MG63 (cell line): ENCODE measurements around the gene TCF19. TPM values are rescaled to one million over a fixed set of nuclear protein-coding genes. Genes with fewer than 3 reads are reported as not detected.
"Not testable (repeated sequence)": the region's sequence is repeated elsewhere in the genome, so short reads cannot be mapped to it uniquely, and the experiment has no call there.

Source experiments
- DNase-seq: peaks from one replicate; pipeline ENCODE4 v3.0.0-alpha.2; 2020
- H3K27me3 ChIP-seq: fragments of 250-450 bp; sonication (Bioruptor Pico); 2 replicates; pipeline ENCODE4 v1.5.1; 2020; ENCODE audit warnings: mild to moderate bottlenecking, moderate library complexity
- H3K36me3 ChIP-seq: fragments of 250-450 bp; sonication (Bioruptor Pico); 2 replicates; pipeline ENCODE4 v1.5.1; 2020; ENCODE audit warnings: mild to moderate bottlenecking, moderate library complexity
- H3K4me3 ChIP-seq: fragments of 250-450 bp; sonication (Bioruptor Pico); 2 replicates; pipeline ENCODE4 v1.5.1; 2020; ENCODE audit warnings: mild to moderate bottlenecking, moderate library complexity
- H3K9me3 ChIP-seq: fragments of 250-450 bp; sonication (Bioruptor Pico); 2 replicates; pipeline ENCODE4 v1.5.1; 2020; ENCODE audit warnings: mild to moderate bottlenecking, moderate library complexity
- total RNA-seq: library from RNA; depleted of rRNA; stranded (reverse); fragments of >200 nt; shearing (Covaris generic); gene quantifications from 2 replicates; pipeline ENCODE4 v1.2.3, GENCODE V29; 2014; ENCODE audit warnings: low replicate concordance

Gene TCF19
- total RNA-seq, 1 experiment from 2014 or later, result 25.0 TPM

GRCh38 chr6:31187780-31188194 is 29.4 kb downstream of the TCF19 start:
- DNase-seq, result no peak
- Histone ChIP-seq H3K27me3 (no peaks in the 10 kb centered on the region), H3K9me3 (no peaks in the 10 kb centered on the region), H3K4me3 (no peak overlapping the region), H3K36me3 (no peaks in the 10 kb centered on the region)

GRCh38 chr6:31189223-31189622 is 30.8 kb downstream of the TCF19 start:
- H3K9me3 ChIP-seq, H3K36me3 ChIP-seq, H3K27me3 ChIP-seq, DNase-seq, H3K4me3 ChIP-seq: not testable (repeated sequence)

GRCh38 chr6:31190488-31190887 is 32.1 kb downstream of the TCF19 start:
- H3K9me3 ChIP-seq, result no peaks in the 10 kb centered on the region
- H3K27me3 ChIP-seq, result no peaks in the 10 kb centered on the region
- no peak for DNase-seq
- no peaks in the 10 kb centered on the region for H3K36me3 ChIP-seq
- H3K4me3 ChIP-seq, result no peak overlapping the region

- H3K36me3 ChIP-seq, H3K4me3 ChIP-seq, H3K27me3 ChIP-seq, H3K9me3 ChIP-seq: not testable (repeated sequence)
- DNase-seq, result peak; percentile 48
Observed at GRCh38 chr6:31192431-31193105, 34.2 kb downstream of the TCF19 start.

GRCh38 chr6:31193206-31193605 is 34.8 kb downstream of the TCF19 start:
- Histone ChIP-seq H3K27me3 (no peaks in the 10 kb centered on the region), H3K36me3 (no peaks in the 10 kb centered on the region), H3K4me3 (no peak overlapping the region), H3K9me3 (no peaks in the 10 kb centered on the region)
- DNase-seq, result no peak

GRCh38 chr6:31194061-31194834 is 35.9 kb downstream of the TCF19 start:
- Histone ChIP-seq H3K4me3 (no peak overlapping the region), H3K27me3 (no peaks in the 10 kb centered on the region), H3K9me3 (no peaks in the 10 kb centered on the region), H3K36me3 (no peaks in the 10 kb centered on the region)
- no peak for DNase-seq

- DNase-seq, H3K36me3 ChIP-seq, H3K4me3 ChIP-seq, H3K27me3 ChIP-seq, H3K9me3 ChIP-seq: not testable (repeated sequence)
Observed at GRCh38 chr6:31195308-31195979, 37.1 kb downstream of the TCF19 start.

GRCh38 chr6:31196251-31197022 is 38.0 kb downstream of the TCF19 start:
- not testable (repeated sequence) for H3K4me3 ChIP-seq, H3K9me3 ChIP-seq, H3K27me3 ChIP-seq, DNase-seq, H3K36me3 ChIP-seq

GRCh38 chr6:31197559-31198305 is 39.3 kb downstream of the TCF19 start:
- no peaks in the 10 kb centered on the region for H3K36me3 ChIP-seq
- DNase-seq, result peak; percentile 84
- H3K4me3 ChIP-seq, result peak overlapping the region; percentile 83
- no peaks in the 10 kb centered on the region for H3K27me3 ChIP-seq
- H3K9me3 ChIP-seq, result no peaks in the 10 kb centered on the region

- H3K36me3 ChIP-seq, H3K9me3 ChIP-seq, H3K4me3 ChIP-seq, DNase-seq, H3K27me3 ChIP-seq: not testable (repeated sequence)
Observed at GRCh38 chr6:31199105-31199452, 40.7 kb downstream of the TCF19 start.

- no peaks in the 10 kb centered on the region for H3K36me3 ChIP-seq
- DNase-seq, result no peak
- H3K27me3 ChIP-seq, result no peaks in the 10 kb centered on the region
- no peaks in the 10 kb centered on the region for H3K9me3 ChIP-seq
- H3K4me3 ChIP-seq, result no peak overlapping the region
Observed at GRCh38 chr6:31202259-31203166, 44.1 kb downstream of the TCF19 start.

GRCh38 chr6:31203345-31203979 is 45.1 kb downstream of the TCF19 start:
- Histone ChIP-seq H3K36me3 (no peaks in the 10 kb centered on the region), H3K4me3 (peak overlapping the region; percentile 46), H3K9me3 (no peaks in the 10 kb centered on the region), H3K27me3 (no peaks in the 10 kb centered on the region)
- peak; percentile 64 for DNase-seq

GRCh38 chr6:31204751-31205145 is 46.4 kb downstream of the TCF19 start:
- Histone ChIP-seq H3K36me3 (no peaks in the 10 kb centered on the region), H3K4me3 (no peak overlapping the region), H3K27me3 (no peaks in the 10 kb centered on the region), H3K9me3 (no peaks in the 10 kb centered on the region)
- DNase-seq, result no peak

GRCh38 chr6:31205638-31206037 is 47.2 kb downstream of the TCF19 start:
- Histone ChIP-seq H3K36me3 (no peaks in the 10 kb centered on the region), H3K27me3 (no peaks in the 10 kb centered on the region), H3K9me3 (no peaks in the 10 kb centered on the region), H3K4me3 (no peak overlapping the region)
- no peak for DNase-seq

GRCh38 chr6:31208506-31208905 is 50.1 kb downstream of the TCF19 start:
- H3K4me3 ChIP-seq, result no peak overlapping the region
- no peak for DNase-seq
- no peaks in the 10 kb centered on the region for H3K27me3 ChIP-seq

More at GRCh38 chr6:31208506-31208905, 50.1 kb downstream of the TCF19 start:
- no peaks in the 10 kb centered on the region for H3K36me3 ChIP-seq
- no peaks in the 10 kb centered on the region for H3K9me3 ChIP-seq
